OCI-LY1 (cell line): ENCODE data around the gene TSC22D1.
A peak's percentile ranks its signal among the peaks of the same experiment; 100 is the strongest.

Experiments
- H2AFZ ChIP-seq: fragments of 200-600 bp; sonication (generic), shearing (Covaris generic); 2 replicates; pipeline ENCODE4 v1.6.0; 2014; ENCODE audit warnings: antibody characterized with exemption, mild to moderate bottlenecking, low read length
- H3F3A ChIP-seq: fragments of 200-600 bp; sonication (generic), shearing (Covaris generic); 2 replicates; pipeline ENCODE4 v1.6.0; 2014; ENCODE audit warnings: mild to moderate bottlenecking, antibody characterized with exemption, low read length, moderate library complexity; ENCODE audit not compliant: insufficient read depth
- H3K27ac ChIP-seq: fragments of 200-600 bp; sonication (generic); 2 replicates; pipeline ENCODE4 v1.5.1; 2014; ENCODE audit warnings: low read length, mixed run types, mild to moderate bottlenecking, low read depth; ENCODE audit not compliant: poor library complexity, severe bottlenecking
- H3K27me3 ChIP-seq: fragments of 200-600 bp; sonication (generic); 2 replicates; pipeline ENCODE4 v1.6.0; 2014; ENCODE audit warnings: antibody characterized with exemption, mild to moderate bottlenecking, low read length, moderate library complexity; ENCODE audit not compliant: insufficient read depth
- H3K36me3 ChIP-seq: fragments of 200-600 bp; sonication (generic); 2 replicates; pipeline ENCODE4 v1.6.1; 2014; ENCODE audit warnings: mild to moderate bottlenecking, antibody characterized with exemption, low read length, moderate library complexity, mixed read lengths; ENCODE audit not compliant: insufficient read depth
- H3K4me1 ChIP-seq: fragments of 200-600 bp; sonication (generic); 2 replicates; pipeline ENCODE4 v1.5.1; 2014; ENCODE audit warnings: mild to moderate bottlenecking, low read length, moderate library complexity; ENCODE audit not compliant: insufficient read depth, severe bottlenecking
- H3K4me2 ChIP-seq: fragments of 200-600 bp; sonication (generic), shearing (Covaris generic); 2 replicates; pipeline ENCODE4 v1.6.1; 2014; ENCODE audit warnings: low read length
- H3K4me3 ChIP-seq: fragments of 200-600 bp; sonication (generic); 2 replicates; pipeline ENCODE4 v1.5.1; 2014; ENCODE audit warnings: low read length, low read depth, mild to moderate bottlenecking, mixed read lengths; ENCODE audit not compliant: poor library complexity, severe bottlenecking
- H3K79me2 ChIP-seq: fragments of 200-600 bp; shearing (Covaris generic); 2 replicates; pipeline ENCODE4 v1.6.1; 2016; ENCODE audit warnings: mixed run types, low read length, mixed read lengths; ENCODE audit not compliant: insufficient read depth
- H3K9ac ChIP-seq: fragments of 200-600 bp; sonication (generic), shearing (Covaris generic); 2 replicates; pipeline ENCODE4 v1.6.1; 2014; ENCODE audit warnings: mild to moderate bottlenecking, low read length, mixed read lengths
- H3K9me2 ChIP-seq: fragments of 200-600 bp; sonication (generic), shearing (Covaris generic); 2 replicates; pipeline ENCODE4 v1.6.1; 2014; ENCODE audit warnings: low read depth, mild to moderate bottlenecking, low read length, mixed read lengths
- H3K9me3 ChIP-seq: fragments of 200-600 bp; shearing (Covaris generic); 2 replicates; pipeline ENCODE4 v1.6.1; 2014; ENCODE audit warnings: low read length, mixed read lengths
- H4K20me1 ChIP-seq: fragments of 200-600 bp; sonication (generic), shearing (Covaris generic); 2 replicates; pipeline ENCODE4 v1.6.0; 2016; ENCODE audit warnings: mild to moderate bottlenecking, low read length; ENCODE audit not compliant: insufficient read depth
- EZH2 ChIP-seq: fragments of 200-600 bp; sonication (generic), shearing (Covaris generic); IDR thresholded peaks from 2 replicates; pipeline ENCODE4 v1.8.0; 2017; ENCODE audit warnings: borderline replicate concordance, mixed run types, mild to moderate bottlenecking, antibody characterized with exemption, low read length, moderate library complexity, mixed read lengths
- TF ChIP-seq, protein P1 (sequence below): fragments of 200-600 bp; sonication (generic), shearing (Covaris generic); IDR thresholded peaks from 2 replicates; pipeline ENCODE4 v1.5.1; 2017; ENCODE audit warnings: mild to moderate bottlenecking, antibody characterized with exemption, low read length, moderate library complexity, mixed read lengths

The TSC22D1 gene

DNA sequence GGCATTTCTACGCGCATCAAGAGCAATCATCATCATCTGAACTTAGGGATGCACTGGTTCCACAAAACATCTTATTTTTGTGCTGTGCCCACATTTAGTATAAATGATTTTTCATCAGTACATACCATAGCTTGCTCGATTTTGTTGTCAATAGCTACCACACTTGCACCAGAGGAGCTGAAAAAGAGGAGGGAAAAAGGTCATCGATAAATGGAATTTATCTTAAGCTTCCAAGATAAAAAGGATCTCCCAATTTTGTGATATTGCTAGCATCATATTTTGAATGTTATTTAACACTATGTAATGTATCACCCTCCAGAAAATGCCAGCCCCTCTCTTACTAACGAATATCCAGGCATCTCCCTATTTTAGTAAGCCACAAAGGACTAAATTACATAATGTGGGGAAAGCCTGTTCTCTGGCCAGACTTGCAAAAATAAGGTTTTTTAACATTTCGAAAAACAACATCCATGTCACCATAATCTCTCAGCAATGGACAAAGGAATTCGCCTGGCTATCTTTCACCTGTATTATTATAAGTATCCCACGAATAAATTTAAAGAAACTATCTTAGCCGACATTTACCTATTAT is 140.1 kb downstream of the TSC22D1 start:
- peak overlapping the region; percentile 65 for H3K4me3 ChIP-seq
- no peak overlapping the region for H2AFZ ChIP-seq
- no peak for TF ChIP-seq EZH2
- TF ChIP-seq, protein P1, sequence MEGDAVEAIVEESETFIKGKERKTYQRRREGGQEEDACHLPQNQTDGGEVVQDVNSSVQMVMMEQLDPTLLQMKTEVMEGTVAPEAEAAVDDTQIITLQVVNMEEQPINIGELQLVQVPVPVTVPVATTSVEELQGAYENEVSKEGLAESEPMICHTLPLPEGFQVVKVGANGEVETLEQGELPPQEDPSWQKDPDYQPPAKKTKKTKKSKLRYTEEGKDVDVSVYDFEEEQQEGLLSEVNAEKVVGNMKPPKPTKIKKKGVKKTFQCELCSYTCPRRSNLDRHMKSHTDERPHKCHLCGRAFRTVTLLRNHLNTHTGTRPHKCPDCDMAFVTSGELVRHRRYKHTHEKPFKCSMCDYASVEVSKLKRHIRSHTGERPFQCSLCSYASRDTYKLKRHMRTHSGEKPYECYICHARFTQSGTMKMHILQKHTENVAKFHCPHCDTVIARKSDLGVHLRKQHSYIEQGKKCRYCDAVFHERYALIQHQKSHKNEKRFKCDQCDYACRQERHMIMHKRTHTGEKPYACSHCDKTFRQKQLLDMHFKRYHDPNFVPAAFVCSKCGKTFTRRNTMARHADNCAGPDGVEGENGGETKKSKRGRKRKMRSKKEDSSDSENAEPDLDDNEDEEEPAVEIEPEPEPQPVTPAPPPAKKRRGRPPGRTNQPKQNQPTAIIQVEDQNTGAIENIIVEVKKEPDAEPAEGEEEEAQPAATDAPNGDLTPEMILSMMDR = no peak
- H3K9ac ChIP-seq = peak overlapping the region; percentile 66
- H3K4me1 ChIP-seq = peaks cover 23% of the 10 kb centered on the region
- no peaks in the 10 kb centered on the region for H4K20me1 ChIP-seq
- peak overlapping the region; percentile 76 for H3K4me2 ChIP-seq
- H3K27ac ChIP-seq = peak overlapping the region; percentile 72
- H3K36me3 ChIP-seq = peaks cover 16% of the 10 kb centered on the region
- H3K27me3 ChIP-seq = no peaks in the 10 kb centered on the region
- H3F3A ChIP-seq = no peaks in the 10 kb centered on the region
- no peaks in the 10 kb centered on the region for H3K9me2 ChIP-seq
- no peaks in the 10 kb centered on the region for H3K79me2 ChIP-seq
- H3K9me3 ChIP-seq = no peaks in the 10 kb centered on the region

DNA sequence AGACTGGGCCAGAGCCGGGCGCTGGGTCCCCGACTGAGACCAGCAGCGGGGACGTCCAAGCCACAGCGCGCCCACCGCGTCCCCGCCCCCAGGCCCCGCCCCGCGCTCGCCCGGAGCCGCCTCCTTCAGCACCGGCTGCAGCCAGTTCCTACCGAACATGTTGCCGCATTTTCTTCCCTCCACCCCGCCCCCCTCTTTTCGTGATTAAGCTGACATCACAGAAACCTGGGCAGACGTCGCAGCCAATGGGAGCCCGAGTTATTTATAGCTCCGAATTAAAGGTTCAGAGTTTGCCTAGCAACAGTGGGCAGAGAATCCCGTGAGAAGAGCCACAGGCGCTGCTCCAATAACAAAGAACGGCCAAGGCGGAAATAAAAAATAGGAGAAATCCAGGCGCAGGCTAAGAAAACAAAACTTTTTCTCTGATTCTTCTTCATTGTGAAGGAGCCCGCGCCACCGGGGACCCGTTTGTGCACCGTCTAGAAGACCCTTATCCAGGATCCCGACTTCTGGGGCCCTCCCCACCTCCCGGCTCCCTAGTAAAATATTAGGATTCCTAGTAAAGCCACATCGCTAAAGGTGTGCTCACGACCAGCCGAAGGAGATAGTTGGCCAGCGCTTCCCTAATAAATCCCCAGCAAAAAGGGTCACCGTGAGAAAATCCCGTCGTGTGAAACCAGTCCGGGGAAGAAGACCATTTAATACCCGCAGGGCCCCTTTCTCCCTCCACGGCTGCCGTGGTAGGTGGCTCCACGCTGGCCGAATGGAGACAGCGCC is 140.8 kb downstream of the TSC22D1 start:
- Histone ChIP-seq H3K9me2 (no peaks in the 10 kb centered on the region), H3K4me2 (peak overlapping the region; percentile 76), H3K4me3 (peak overlapping the region; percentile 65), H3K36me3 (peaks cover 16% of the 10 kb centered on the region), H4K20me1 (no peaks in the 10 kb centered on the region), H3F3A (no peaks in the 10 kb centered on the region), H3K4me1 (peaks cover 23% of the 10 kb centered on the region), H3K9ac (peak overlapping the region; percentile 66), H3K79me2 (no peaks in the 10 kb centered on the region), H3K27me3 (no peaks in the 10 kb centered on the region), H3K9me3 (no peaks in the 10 kb centered on the region), H3K27ac (peak overlapping the region; percentile 72), H2AFZ (no peak overlapping the region)
- no peak for TF ChIP-seq EZH2
- TF ChIP-seq, protein P1 = no peak

DNA sequence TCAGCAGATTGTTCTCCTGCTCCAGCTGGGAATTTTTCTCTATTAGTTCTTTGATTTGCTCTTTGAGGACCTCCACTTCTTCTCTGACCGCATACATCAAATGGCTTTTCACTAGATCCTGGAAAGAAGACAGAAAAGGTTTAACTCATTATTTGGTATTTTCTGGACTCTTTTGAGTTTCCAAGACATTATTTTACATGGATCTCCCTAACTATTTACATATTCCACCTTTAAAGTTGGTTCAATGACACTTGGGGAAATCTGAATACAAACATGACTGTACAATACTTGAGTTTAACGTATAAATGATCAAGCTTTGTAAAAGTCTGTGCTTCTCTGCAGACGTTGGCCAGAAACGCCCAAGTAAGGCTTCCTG is 141.4 kb downstream of the TSC22D1 start:
- Histone ChIP-seq H3K4me2 (peak overlapping the region; percentile 76), H3F3A (no peaks in the 10 kb centered on the region), H3K27ac (peak overlapping the region; percentile 45), H3K27me3 (no peaks in the 10 kb centered on the region), H3K36me3 (peaks cover 16% of the 10 kb centered on the region), H3K79me2 (no peaks in the 10 kb centered on the region), H3K9ac (peak overlapping the region; percentile 32; the same call in 1 of the 2 replicates), H3K9me3 (no peaks in the 10 kb centered on the region), H3K4me1 (peaks cover 23% of the 10 kb centered on the region), H4K20me1 (no peaks in the 10 kb centered on the region), H2AFZ (no peak overlapping the region), H3K9me2 (no peaks in the 10 kb centered on the region), H3K4me3 (peak overlapping the region; percentile 65)
- TF ChIP-seq, protein P1 = no peak
- no peak for TF ChIP-seq EZH2
